GM18526 (cell line): ENCODE measurements around the gene GLG1.

Experiments
- POLR2A ChIP-seq: IDR thresholded peaks from 3 replicates; pipeline ENCODE4 v1.6.1; 2011; ENCODE audit not compliant: insufficient read length; ENCODE audit errors: extremely low read depth

GLG1 gene

DNA sequence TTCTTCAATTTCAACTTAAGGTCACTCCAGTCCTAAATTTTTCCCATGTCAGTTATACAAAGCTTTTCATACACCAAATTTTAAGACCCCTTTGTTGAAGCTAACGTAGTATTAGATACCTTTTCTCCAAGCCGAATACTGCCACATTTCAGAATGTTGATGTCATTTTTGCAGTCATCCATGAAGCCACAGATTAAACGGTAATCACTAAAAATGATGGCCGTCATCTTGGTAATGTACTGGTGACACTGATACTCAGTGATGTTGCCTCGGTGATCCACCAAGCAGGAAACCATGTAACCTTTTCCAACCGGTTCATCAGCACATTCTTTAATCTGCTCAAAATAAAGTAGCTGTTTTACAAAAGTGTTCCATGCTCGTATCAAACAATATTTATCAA lies 103.5 kb downstream of the GLG1 start:
- TF ChIP-seq POLR2A: no peak

DNA sequence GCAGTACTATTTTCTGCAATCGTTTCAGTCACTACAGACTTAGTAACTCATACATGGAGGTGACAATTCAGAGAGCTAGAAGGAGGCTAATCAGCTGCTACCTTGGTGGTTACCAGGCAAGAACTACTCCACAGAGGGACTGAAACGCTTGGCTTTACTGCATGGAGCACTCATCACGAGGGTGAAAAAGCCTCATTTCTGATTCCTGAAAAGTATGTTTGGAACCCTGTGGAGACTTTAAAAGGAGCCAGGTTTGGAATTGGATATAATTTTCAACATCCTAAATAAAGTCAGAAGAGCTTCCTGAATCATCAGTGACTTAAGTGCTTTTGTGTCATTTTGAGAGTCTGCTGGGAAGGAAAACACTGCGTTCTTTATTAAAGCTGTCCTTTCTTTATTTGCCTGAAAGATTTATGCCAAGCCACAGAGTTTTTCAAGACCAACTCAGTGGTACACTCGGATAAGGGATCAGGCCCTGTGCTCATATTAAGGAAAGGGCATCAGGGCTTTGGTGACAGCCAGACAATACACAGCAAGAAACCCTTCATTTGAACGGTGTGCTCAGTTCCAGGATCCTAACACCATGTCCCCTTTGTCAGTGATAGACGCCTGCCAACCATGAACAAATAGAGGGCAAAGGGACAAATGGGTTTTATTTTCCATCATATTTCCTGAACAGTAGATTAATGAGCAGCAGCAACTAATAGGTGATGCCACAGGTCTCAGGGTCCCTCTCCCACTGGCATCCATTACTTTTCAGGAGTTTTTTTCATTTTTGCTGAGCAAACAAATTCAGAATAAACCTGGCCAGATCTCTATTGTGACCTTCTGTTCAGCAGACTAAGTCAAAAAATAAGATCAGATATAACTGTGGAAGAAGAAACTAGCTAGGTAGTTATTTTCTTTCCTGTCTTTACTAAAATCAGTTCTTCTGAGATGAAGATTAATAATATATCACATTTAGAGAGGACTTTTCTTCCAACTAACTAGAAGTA lies 105.1 kb downstream of the GLG1 start:
- TF ChIP-seq POLR2A: no peak

DNA sequence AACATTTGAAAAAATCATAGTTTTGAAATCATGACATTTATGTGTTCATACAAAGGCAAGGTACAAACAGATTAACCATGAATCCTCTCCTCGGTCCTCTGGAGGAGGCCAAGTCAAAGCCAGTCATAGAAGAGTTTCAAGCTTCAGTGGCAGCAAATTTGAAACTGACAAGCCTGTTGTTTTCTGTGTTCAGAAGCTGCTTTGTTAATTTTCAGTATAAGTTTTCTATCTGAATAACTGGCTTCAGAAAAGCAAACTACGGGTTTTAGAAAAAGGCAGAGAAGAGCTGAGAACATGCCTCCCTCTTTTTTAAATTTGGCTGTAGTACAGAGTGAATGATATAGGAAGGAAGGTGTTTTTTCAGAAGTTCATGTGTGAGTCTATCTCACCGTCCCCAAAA lies 106.0 kb downstream of the GLG1 start:
- no peak for TF ChIP-seq POLR2A

DNA sequence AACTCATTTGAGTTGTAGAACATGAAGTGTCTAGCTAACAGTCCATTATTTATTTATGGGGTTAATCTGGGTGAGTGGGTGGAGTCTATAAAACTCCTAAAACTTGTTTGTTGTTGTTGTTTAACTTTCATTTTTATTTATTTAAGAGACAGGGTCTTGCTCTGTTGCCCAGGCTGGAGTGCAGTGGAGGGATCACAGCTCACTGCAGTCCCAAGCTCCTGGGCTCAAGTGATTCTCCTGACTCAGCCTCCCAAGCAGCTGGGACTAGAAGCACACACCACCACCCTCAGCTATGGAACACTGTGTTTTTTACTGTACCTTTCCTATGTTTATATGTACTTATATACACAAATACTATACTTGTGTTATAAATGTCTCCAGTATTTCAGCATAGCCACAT lies 107.8 kb downstream of the GLG1 start:
- no peak for TF ChIP-seq POLR2A

DNA sequence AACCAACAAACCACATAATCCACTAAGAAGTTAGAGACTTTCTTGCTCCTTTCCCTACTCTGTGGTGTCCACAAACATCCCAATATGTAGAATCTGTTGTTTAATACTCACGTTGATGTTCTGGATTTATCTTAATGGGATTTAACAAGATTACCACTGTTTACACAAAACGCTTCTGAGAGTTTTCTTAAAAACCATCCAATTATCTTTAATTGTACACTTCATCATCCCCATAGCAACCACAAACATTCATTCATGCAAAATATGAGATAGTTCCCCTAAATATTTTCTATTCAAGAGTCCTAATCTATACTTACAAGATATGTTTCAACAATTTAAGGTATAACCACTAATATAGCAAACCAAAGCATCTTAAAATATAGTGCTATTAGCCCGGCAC lies 109.2 kb downstream of the GLG1 start:
- TF ChIP-seq POLR2A: no peak

DNA sequence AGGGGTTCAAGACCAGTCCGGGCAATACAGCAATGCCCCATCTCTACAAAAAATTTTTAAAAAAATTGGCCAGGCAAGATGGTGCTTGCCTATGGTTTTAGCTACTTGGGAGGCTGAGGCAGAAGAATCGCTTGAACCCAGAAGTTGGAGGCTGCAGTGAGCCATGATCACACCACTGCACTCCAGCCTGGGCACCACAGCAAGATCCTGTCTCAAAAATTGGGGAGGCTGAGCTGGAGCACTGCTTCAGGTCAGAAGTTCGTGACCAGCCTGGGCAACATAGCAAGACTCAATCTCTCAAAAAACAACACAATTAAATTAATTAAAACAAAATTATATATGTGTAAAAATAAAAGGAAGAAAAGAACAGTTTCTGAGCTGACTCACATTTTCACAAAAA lies 110.9 kb downstream of the GLG1 start:
- no peak for TF ChIP-seq POLR2A

DNA sequence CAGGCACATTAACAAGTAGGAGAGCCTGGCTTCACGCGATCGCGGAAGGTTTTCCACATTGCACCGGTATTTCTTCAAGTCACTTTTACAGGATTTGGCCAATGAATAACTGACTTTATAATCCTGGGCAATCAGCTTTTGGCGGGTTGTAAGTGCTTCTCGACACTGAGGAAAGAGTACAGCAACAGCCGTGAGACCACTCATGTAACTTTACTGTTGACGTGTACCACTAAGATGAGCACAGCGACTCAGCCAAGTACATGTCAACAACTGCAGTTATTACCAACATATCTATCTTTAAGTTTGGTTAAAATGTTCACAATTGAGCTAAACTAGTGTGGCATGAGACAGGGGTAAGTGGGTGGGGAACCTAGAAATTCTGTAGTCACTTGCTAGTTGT lies 113.9 kb downstream of the GLG1 start:
- TF ChIP-seq POLR2A: no peak

DNA sequence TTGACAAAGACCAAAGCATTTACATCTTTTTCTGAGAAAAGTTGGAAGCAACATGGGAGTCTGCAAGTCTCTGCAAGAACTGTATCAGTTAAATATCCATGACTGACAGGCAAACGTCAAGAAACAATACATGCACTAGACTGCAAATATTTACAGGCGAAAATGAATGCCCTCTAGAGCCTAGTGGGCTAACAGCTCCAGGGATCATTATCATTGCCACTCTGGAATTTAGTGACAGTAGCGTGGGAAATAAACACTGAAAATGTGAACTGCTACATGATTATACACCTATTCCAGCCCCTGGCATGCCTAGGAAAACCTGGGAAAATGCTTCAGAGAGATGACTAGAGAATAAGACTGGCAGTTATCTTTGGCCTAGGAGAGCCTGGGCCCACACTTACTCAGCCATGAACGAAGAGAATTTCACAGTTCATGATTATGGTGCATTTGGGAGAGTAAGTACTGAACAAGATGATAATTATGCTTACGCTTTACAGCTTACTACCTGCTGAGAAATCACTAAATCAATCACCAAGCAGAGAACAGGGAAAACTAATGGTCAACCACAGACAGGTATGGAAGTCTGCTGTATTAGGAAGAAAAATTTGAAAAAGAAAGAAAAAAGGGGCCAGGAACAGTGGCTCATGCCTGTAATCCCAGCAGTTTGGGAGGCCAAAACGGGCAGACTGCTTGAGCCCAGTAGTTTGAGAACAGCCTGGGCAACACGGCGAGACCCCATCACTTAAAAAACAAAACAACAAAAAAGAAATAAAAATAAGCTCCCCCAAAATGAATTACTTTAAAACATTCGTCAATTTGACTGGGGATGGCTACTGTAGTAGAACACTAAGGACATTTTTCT lies 119.0 kb downstream of the GLG1 start:
- no peak for TF ChIP-seq POLR2A

DNA sequence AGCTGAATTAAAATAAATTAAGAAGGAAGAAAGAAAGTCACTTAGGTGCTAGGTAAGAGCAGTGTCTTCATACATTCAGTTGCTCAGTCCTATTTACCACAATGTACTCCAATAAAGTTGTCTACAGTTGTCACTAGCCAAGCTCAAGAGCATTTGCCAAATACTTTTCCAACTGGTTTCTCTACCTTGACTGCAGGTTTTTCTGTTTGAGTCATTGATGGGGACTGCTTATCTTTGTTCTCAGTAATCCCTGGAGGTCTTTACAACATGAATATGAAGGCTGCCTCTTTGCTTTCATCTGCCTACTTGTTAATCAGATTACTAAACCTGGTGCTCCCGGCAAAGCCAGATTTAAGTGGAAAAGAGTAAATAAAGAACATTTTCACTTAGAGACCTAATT lies 121.0 kb downstream of the GLG1 start:
- TF ChIP-seq POLR2A: no peak

DNA sequence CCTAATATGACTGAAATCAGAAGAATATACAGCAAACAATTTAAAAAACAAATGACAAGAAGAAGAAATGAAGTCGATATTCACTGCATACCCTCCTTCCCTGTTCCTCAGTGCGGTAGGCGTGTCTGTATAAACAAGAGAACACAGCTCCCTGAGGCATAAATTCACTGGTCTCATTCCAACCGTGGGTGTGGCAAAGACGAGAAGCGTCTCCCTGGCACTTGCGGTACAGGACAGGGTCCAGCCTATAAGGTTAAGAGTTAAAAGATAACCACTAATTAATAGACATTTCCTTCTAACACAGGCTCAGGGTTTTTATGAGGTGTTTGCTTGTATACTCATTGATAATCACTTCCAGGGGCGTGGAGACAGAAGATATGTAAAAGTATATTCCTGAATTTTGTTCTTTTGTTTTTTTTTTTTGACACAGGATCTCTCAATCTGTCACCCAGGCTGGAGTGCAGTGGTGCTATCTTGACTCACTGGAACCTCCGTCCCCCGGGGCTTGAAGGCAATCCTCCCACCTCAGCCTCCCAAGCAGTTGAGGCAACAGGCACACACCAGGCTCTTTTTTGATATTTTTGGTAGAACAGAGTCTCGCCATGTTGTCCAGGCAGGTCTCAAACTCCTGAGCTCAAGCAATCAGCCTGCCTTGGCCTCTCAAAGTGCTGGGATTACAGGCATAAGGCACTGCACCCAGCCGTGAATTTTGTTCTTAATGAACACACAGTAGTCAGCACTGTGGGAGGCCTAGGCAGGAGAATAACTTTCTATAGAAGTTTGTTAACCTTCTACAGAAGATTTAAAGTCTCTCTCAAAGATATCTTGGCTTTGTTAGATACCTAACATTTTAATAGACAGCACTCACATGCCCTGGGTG lies 126.5 kb downstream of the GLG1 start:
- TF ChIP-seq POLR2A: no peak

DNA sequence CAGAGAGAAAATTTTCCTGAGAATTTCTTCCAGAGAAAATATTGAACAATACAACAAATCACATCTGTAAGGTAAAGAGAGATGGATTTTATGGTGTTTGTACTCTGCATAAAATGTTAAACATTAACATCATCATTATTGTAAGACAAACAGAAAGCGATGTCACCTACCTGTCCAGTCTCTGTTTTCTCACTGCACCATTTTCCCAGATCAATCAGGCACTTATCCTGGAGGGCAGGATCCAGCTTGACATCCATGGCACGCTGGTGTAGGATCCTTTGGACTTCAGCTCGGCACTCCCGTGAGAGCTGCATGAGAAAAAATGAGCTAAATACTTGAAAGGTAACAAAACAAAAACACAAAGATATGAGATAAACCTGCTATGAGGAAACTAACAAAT lies 129.7 kb downstream of the GLG1 start:
- TF ChIP-seq POLR2A: no peak

DNA sequence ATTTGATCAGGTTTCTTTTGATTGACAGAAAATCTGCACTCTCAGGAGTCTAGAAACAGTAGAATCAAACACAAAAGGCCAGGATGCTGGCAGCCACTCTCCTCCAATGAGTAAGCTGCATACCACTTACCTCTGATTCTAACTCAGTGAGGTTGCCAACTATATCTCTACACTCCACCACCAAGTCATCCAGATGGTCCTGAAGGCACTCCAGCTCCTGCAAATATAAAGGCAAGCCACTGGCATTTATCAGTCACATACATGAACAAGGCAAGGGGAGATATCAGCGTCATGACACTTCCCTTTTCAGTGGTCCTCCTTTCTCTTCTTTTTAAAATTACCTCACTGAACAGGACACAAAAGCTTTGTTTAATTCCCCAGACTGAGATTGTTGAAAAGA lies 132.5 kb downstream of the GLG1 start:
- no peak for TF ChIP-seq POLR2A

DNA sequence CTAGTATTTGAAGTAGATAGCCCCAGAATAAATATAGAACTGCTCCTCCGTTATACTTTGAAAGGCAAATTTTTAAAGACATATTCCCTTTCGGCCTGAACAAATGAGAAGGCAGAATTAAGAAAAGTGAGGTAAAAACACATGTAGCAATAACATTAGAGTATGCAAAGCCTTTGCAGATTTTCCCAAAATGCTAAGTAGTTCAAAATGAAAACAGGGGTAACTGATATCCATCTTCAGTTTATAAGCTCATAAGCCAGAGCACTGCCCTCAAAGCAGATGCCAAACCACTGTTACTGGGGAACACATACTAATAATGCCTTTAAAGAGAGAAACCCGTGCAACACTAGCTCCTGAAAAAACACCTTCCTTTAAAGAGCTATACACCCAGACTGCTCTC lies 134.4 kb downstream of the GLG1 start:
- no peak for TF ChIP-seq POLR2A

DNA sequence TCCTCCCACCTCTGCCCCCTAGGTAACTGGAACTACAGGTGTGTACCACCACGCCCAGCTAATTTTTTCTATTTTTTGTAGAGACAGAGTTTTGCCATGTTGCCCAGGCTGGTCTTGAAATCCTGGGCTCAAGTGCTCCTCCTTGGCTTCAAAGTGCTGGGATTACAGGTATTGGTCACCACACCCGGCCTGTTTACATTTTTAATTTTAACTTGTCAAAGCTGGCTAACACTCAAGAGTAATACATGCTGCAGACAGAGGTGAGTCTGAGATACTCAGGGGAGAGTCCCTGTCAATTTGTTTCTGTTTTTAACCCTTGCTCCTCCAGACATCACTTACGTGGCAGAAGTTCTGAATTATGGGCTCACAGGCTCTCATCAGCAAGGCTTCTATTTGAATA lies 134.9 kb downstream of the GLG1 start:
- no peak for TF ChIP-seq POLR2A

DNA sequence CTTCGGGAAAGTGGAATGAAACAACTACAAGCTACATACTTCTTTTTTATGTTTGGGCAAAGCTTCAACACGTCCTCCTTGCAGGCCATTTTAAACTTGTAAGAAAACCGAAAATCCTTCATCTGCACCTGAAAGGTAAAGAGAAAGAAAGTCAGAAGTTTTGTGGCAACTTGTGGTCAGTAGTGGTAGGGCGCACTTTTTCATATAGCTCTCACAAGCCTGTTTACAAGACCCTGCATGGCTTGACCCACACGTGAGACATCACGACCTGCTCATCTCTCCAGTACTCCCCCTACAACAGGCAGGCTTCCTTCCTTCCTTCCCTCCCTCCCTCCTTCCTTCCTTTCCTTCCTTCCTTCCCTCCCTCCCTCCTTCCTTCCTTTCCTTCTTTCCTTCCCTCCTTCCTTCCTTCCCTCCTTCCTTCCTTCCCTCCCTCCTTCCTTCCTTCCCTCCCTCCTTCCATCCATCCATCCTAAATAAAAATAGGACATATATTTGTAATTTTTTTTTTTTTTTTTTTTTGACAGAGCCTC lies 136.9 kb downstream of the GLG1 start:
- no peak for TF ChIP-seq POLR2A
